RWPE1 (cell line): ENCODE measurements around the gene ZKSCAN8.

Experiments used
- CTCF ChIA-PET: fragments of 350-600 bp; sonication (Branson Sonifier 250); formaldehyde crosslinking; extraction: SDS; loops from one replicate; lab custom pipeline; 2021; lab: Yijun Ruan, JAX
- POLR2A ChIA-PET: fragments of 400-600 bp; formaldehyde crosslinking; extraction: SDS; loops from one replicate; lab custom pipeline; 2020; ENCODE audit warnings: antibody characterized with exemption; ENCODE audit not compliant: low non-redundant PET; lab: Yijun Ruan, JAX
- DNase-seq: peaks from one replicate; pipeline ENCODE4 v3.0.0; 2012; ENCODE audit warnings: low spot score
- H3K27ac ChIP-seq: fragments of 450-650 bp; 2 replicates; pipeline ENCODE4 v1.5.1; 2017
- TF ChIP-seq, protein P1 (sequence below): fragments of 450-650 bp; conservative IDR thresholded peaks from 2 replicates; pipeline ENCODE4 v1.5.1; 2017; ENCODE audit warnings: low read depth, mild to moderate bottlenecking

The ZKSCAN8 gene

DNA sequence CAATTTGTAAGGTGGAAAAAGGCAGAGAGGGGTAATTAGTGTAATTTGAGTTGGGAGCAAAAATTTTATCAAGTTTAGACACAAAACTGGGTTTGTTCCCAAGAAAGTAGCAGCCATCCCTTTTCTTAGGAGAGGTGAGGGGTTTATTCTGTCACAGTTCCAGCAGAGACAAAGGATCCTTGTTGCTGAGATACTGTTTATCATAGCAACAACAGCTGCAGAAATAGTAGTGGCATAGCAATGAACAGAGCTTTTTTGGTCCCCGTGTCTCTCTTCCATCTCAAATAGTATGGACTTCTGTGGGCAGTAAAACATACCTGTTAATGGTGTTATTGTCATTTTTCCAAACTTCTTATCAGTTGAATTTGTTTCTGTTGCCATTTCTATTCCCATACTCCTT is 23.9 kb downstream of the ZKSCAN8 start:
- ChIA-PET POLR2A (no interaction called here), CTCF (no interaction called here)
- no peak overlapping the region for H3K27ac ChIP-seq
- DNase-seq, result no peak
- TF ChIP-seq, protein P1, sequence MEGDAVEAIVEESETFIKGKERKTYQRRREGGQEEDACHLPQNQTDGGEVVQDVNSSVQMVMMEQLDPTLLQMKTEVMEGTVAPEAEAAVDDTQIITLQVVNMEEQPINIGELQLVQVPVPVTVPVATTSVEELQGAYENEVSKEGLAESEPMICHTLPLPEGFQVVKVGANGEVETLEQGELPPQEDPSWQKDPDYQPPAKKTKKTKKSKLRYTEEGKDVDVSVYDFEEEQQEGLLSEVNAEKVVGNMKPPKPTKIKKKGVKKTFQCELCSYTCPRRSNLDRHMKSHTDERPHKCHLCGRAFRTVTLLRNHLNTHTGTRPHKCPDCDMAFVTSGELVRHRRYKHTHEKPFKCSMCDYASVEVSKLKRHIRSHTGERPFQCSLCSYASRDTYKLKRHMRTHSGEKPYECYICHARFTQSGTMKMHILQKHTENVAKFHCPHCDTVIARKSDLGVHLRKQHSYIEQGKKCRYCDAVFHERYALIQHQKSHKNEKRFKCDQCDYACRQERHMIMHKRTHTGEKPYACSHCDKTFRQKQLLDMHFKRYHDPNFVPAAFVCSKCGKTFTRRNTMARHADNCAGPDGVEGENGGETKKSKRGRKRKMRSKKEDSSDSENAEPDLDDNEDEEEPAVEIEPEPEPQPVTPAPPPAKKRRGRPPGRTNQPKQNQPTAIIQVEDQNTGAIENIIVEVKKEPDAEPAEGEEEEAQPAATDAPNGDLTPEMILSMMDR, result no peak

DNA sequence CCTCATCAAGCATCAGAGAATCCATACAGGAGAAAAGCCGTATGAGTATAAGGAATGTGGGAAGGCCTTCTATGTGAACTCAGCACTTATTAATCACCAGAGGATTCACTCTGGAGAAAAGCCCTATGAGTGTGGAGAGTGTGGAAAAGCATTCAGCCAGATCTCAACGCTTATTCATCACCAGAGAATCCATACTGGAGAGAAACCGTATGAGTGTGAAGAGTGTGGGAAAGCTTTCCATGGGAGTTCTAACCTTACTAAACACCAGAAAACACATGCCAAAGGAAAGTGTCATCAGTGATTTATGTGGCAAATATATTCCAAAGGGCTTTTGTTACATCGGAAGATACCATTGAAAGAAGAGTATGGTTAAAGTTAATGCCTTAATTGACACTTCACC is 25.4 kb downstream of the ZKSCAN8 start:
- POLR2A ChIA-PET, result interaction anchor here (0.6 kb wide), 1 partner anchor 16 kb away, joined by 5 read pairs; no protein-coding TSS in a partner anchor
- no peak overlapping the region for H3K27ac ChIP-seq
- TF ChIP-seq, protein P1, result no peak
- peak; percentile 4 for DNase-seq
- CTCF ChIA-PET, result interaction anchor here (0.6 kb wide), 1 partner anchor 36 kb away, joined by 3 read pairs; no protein-coding TSS in a partner anchor

DNA sequence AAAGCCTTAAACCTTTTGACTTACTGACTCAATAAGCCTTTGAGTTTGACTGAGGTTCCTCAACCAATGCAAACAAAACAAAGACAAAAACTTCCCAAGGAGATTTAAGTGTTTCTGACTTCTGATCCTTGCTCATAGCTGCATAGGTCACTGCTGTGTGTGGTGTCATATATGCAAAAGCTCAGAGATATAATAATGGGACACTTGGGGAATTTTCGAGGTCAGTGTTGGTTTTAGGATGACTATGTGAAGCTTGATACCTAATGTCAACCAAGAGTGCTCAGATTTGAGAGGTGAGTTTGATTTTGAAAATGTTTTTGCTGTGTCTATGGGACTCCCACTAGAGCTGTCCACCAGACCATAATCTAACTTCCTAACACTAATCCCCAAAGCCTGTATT is 26.2 kb downstream of the ZKSCAN8 start:
- ChIA-PET POLR2A (no interaction called here), CTCF (no interaction called here)
- no peak for DNase-seq
- TF ChIP-seq, protein P1, result no peak
- H3K27ac ChIP-seq, result no peak overlapping the region

DNA sequence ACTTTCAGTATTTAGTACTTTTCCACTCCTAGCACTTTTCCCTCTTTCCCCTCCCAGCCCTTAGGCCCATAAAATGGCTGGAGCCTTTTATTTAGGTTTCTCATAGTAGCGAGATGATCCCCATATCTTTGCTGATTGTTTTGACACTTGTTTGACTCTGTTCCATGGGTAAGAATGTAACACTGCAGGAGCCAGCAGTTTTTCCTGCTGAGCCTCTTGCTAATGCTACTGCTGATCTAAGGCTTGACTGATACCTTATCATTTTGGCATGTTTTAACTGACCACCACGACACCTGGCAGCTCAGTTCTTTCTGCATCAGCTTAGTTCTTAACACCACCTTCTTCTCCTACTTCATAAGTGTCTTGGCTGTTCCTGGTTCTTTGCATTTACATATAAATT is 29.6 kb downstream of the ZKSCAN8 start:
- no peak overlapping the region for H3K27ac ChIP-seq
- no peak for DNase-seq
- POLR2A ChIA-PET, result no interaction called here
- TF ChIP-seq, protein P1, result no peak
- CTCF ChIA-PET, result no interaction called here

DNA sequence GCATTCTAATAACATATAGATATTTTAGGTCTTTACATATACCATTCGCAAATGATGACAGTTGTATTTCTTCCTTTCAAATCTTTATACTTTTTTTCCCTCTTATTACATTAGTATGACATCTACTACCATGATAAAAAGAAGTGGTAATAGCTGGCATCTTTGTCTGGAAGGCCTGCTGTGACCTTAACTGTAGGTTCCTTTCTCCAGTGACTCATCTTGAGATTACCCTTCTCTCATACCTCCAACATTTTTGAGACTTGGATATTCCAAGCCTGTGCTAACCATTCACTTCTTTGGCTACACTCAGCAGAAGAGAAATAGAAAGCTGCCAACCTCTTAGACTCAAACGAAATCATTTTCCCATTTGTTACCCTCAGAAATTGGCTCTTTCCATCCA is 30.3 kb downstream of the ZKSCAN8 start:
- no peak for DNase-seq
- ChIA-PET POLR2A (no interaction called here), CTCF (interaction anchor here (0.6 kb wide), 1 partner anchor 10 kb away, joined by 3 read pairs; no protein-coding TSS in a partner anchor)
- TF ChIP-seq, protein P1, result no peak
- H3K27ac ChIP-seq, result no peak overlapping the region

DNA sequence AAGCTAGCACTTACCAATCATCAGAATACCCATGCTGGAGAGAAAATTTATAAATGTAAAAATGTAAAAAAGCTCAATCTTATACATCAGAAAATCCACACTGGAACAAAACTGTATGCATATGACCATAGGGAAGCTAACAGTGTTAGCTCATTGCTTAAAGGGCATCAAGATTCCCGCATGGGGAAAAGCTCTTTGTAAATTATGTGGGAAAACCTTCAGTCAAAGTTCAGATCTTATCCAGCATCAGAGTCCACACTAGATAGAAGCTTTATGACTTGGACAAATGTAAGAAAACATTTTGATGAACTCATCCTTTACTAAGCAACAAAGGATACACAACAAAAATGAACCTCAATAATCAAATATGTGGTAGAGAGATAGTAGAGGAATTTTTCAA is 34.7 kb downstream of the ZKSCAN8 start:
- H3K27ac ChIP-seq, result no peak overlapping the region
- CTCF ChIA-PET, result interaction anchor here (0.5 kb wide), 1 partner anchor 1855 kb away, joined by 4 read pairs; no protein-coding TSS in a partner anchor
- TF ChIP-seq, protein P1, result no peak
- POLR2A ChIA-PET, result no interaction called here
- DNase-seq, result no peak
